ENCODE results near the gene CEP20. TPM values are rescaled to one million over a fixed set of nuclear protein-coding genes. Genes with fewer than 3 reads are reported as not detected.

Gene CEP20
- polyA plus RNA-seq, 1 of the 3 experiments (the other 2 are of a cell fraction), result 14.8 TPM

GRCh38 chr16:15856182-15856581 lies 32.2 kb downstream of the CEP20 start:
- no peak for DNase-seq
- CTCF ChIA-PET, result interaction anchor here (1.2 to 2.1 kb wide), 2 partner anchors 17 to 19 kb away, joined by 4 read pairs; no protein-coding TSS in a partner anchor
- H4K20me1 ChIP-seq (ENCODE audit: insufficient read depth), result no peaks in the 10 kb centered on the region
- no peak overlapping the region for H2AFZ ChIP-seq (ENCODE audit: low read depth)
- H3K4me3 ChIP-seq (ENCODE audit: low read depth in 2 of 2, low read length in 1 of 2), result no peak overlapping the region
- POLR2A ChIA-PET, result no interaction called here
- H3K27ac ChIP-seq (ENCODE audit: low read depth in 2 of 2, low read length in 1 of 2), result no peak overlapping the region
- no peak for TF ChIP-seq RXRA (IDR thresholded peaks at IDR 0.05; ENCODE audit: borderline replicate concordance, low read depth)
- TF ChIP-seq, protein P1, sequence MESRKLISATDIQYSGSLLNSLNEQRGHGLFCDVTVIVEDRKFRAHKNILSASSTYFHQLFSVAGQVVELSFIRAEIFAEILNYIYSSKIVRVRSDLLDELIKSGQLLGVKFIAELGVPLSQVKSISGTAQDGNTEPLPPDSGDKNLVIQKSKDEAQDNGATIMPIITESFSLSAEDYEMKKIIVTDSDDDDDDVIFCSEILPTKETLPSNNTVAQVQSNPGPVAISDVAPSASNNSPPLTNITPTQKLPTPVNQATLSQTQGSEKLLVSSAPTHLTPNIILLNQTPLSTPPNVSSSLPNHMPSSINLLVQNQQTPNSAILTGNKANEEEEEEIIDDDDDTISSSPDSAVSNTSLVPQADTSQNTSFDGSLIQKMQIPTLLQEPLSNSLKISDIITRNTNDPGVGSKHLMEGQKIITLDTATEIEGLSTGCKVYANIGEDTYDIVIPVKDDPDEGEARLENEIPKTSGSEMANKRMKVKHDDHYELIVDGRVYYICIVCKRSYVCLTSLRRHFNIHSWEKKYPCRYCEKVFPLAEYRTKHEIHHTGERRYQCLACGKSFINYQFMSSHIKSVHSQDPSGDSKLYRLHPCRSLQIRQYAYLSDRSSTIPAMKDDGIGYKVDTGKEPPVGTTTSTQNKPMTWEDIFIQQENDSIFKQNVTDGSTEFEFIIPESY (IDR thresholded peaks at IDR 0.05; ENCODE audit: borderline replicate concordance, low read depth), result no peak
- TF ChIP-seq CHD2 (IDR thresholded peaks at IDR 0.05; ENCODE audit: low read length, partially characterized antibody), result no peak
- no peak for TF ChIP-seq EP300 (IDR thresholded peaks at IDR 0.05; ENCODE audit: borderline replicate concordance in 1 of 2, low read depth in 1 of 2, low read length in 1 of 2)
- TF ChIP-seq, protein P2, sequence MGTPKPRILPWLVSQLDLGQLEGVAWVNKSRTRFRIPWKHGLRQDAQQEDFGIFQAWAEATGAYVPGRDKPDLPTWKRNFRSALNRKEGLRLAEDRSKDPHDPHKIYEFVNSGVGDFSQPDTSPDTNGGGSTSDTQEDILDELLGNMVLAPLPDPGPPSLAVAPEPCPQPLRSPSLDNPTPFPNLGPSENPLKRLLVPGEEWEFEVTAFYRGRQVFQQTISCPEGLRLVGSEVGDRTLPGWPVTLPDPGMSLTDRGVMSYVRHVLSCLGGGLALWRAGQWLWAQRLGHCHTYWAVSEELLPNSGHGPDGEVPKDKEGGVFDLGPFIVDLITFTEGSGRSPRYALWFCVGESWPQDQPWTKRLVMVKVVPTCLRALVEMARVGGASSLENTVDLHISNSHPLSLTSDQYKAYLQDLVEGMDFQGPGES (IDR thresholded peaks at IDR 0.05; ENCODE audit: low read depth, low read length), result no peak
- TF ChIP-seq MAX (IDR thresholded peaks at IDR 0.05; ENCODE audit: low read depth), result no peak
- no peak for TF ChIP-seq RAD21 (IDR thresholded peaks at IDR 0.05; ENCODE audit: low read length)
- TF ChIP-seq JUND (IDR thresholded peaks at IDR 0.05), result no peak
- no peak for TF ChIP-seq SMC3 (IDR thresholded peaks at IDR 0.05; ENCODE audit: low read depth, low read length)
- TF ChIP-seq NRF1 (IDR thresholded peaks at IDR 0.05; ENCODE audit: low read depth, low read length), result no peak
- no peak for TF ChIP-seq GATA2 (CRISPR knock-in tag; IDR thresholded peaks at IDR 0.05)
- no peak for TF ChIP-seq POLR2AphosphoS5 (IDR thresholded peaks at IDR 0.05; ENCODE audit: low read depth, low read length)
- TF ChIP-seq TAF1 (IDR thresholded peaks at IDR 0.05; ENCODE audit: borderline replicate concordance, low read depth, low read length), result no peak
- TF ChIP-seq TEAD4 (IDR thresholded peaks at IDR 0.05; ENCODE audit: borderline replicate concordance, insufficient read depth), result no peak
- no peak for TF ChIP-seq SIN3A (IDR thresholded peaks at IDR 0.05; ENCODE audit: borderline replicate concordance, low read depth, low read length)
- TF ChIP-seq MEF2A (IDR thresholded peaks at IDR 0.05; ENCODE audit: borderline replicate concordance, low read depth), result no peak
- no peak overlapping the region for H3K4me2 ChIP-seq
- H3K27me3 ChIP-seq (ENCODE audit: insufficient read depth), result peaks cover 45% of the 10 kb centered on the region
- no peaks in the 10 kb centered on the region for H3K9me3 ChIP-seq
- H3K9ac ChIP-seq, result no peak overlapping the region
- H3K9me2 ChIP-seq, result no peaks in the 10 kb centered on the region
- H3K36me3 ChIP-seq (replicated peaks in 1 of 2; ENCODE audit: control insufficient read depth in 1 of 2, insufficient read depth in 2 of 2, low read length in 1 of 2), result no peaks in the 10 kb centered on the region
- H3F3A ChIP-seq (replicated peaks; ENCODE audit: insufficient read depth), result no peaks in the 10 kb centered on the region
- peaks cover 0 to 3% of the 10 kb centered on the region in 2 experiments; a peak in 1 of 4 replicates for H3K4me1 ChIP-seq (ENCODE audit: control insufficient read depth in 1 of 2, insufficient read depth in 2 of 2, low read depth in 1 of 2, low read length in 1 of 2)
- H3K79me2 ChIP-seq (ENCODE audit: insufficient read depth), result no peaks in the 10 kb centered on the region
- WGBS (ENCODE audit: low lambda C conversion rate), result 11% methylated on average over 2 of the region's 2 CpGs

GRCh38 chr16:15855704-15856003 lies 32.7 kb downstream of the CEP20 start:
- Histone ChIP-seq H3K9me2 (no peaks in the 10 kb centered on the region), H3K36me3 (replicated peaks in 1 of 2; ENCODE audit: control insufficient read depth in 1 of 2, insufficient read depth in 2 of 2, low read length in 1 of 2) (no peaks in the 10 kb centered on the region), H3K27me3 (ENCODE audit: insufficient read depth) (peaks cover 45% of the 10 kb centered on the region), H3K4me1 (ENCODE audit: control insufficient read depth in 1 of 2, insufficient read depth in 2 of 2, low read depth in 1 of 2, low read length in 1 of 2) (peaks cover 0 to 3% of the 10 kb centered on the region in 2 experiments; a peak in 1 of 4 replicates), H3K79me2 (ENCODE audit: insufficient read depth) (no peaks in the 10 kb centered on the region), H3K27ac (ENCODE audit: low read depth in 2 of 2, low read length in 1 of 2) (no peak overlapping the region), H3K4me3 (ENCODE audit: low read depth in 2 of 2, low read length in 1 of 2) (no peak overlapping the region), H3F3A (replicated peaks; ENCODE audit: insufficient read depth) (no peaks in the 10 kb centered on the region), H4K20me1 (ENCODE audit: insufficient read depth) (no peaks in the 10 kb centered on the region), H3K9ac (no peak overlapping the region), H3K9me3 (no peaks in the 10 kb centered on the region), H2AFZ (ENCODE audit: low read depth) (no peak overlapping the region), H3K4me2 (no peak overlapping the region)
- ChIA-PET CTCF (interaction anchor here (2.1 kb wide), 1 partner anchor 17 kb away, joined by 4 read pairs; no protein-coding TSS in a partner anchor), POLR2A (no interaction called here)
- no peak for DNase-seq
- 23% methylated on average over 5 of the region's 5 CpGs for WGBS (ENCODE audit: low lambda C conversion rate)
- no peak for TF ChIP-seq MXI1 (IDR thresholded peaks at IDR 0.05; ENCODE audit: low read depth, low read length)
- TF ChIP-seq EP300 (IDR thresholded peaks at IDR 0.05; ENCODE audit: borderline replicate concordance in 1 of 2, low read depth in 1 of 2, low read length in 1 of 2), result no peak
- TF ChIP-seq, protein P2 (IDR thresholded peaks at IDR 0.05; ENCODE audit: low read depth, low read length), result no peak
- TF ChIP-seq TEAD4 (IDR thresholded peaks at IDR 0.05; ENCODE audit: borderline replicate concordance, insufficient read depth), result no peak
- TF ChIP-seq, protein P3, sequence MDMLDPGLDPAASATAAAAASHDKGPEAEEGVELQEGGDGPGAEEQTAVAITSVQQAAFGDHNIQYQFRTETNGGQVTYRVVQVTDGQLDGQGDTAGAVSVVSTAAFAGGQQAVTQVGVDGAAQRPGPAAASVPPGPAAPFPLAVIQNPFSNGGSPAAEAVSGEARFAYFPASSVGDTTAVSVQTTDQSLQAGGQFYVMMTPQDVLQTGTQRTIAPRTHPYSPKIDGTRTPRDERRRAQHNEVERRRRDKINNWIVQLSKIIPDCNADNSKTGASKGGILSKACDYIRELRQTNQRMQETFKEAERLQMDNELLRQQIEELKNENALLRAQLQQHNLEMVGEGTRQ (IDR thresholded peaks at IDR 0.05; ENCODE audit: borderline replicate concordance, low read depth, low read length), result no peak
- no peak for TF ChIP-seq GABPA (IDR thresholded peaks at IDR 0.05; ENCODE audit: low read depth)
- TF ChIP-seq TCF12 (IDR thresholded peaks at IDR 0.05), result no peak
- TF ChIP-seq POLR2AphosphoS5 (IDR thresholded peaks at IDR 0.05; ENCODE audit: low read depth, low read length), result no peak
- no peak for TF ChIP-seq RFX5 (IDR thresholded peaks at IDR 0.05; ENCODE audit: low read length)
- no peak for TF ChIP-seq MAX (IDR thresholded peaks at IDR 0.05; ENCODE audit: low read depth)
- no peak for TF ChIP-seq GATA2 (CRISPR knock-in tag; IDR thresholded peaks at IDR 0.05)
- TF ChIP-seq, protein P4, sequence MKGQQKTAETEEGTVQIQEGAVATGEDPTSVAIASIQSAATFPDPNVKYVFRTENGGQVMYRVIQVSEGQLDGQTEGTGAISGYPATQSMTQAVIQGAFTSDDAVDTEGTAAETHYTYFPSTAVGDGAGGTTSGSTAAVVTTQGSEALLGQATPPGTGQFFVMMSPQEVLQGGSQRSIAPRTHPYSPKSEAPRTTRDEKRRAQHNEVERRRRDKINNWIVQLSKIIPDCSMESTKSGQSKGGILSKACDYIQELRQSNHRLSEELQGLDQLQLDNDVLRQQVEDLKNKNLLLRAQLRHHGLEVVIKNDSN (IDR thresholded peaks at IDR 0.05; ENCODE audit: borderline replicate concordance, low read depth), result no peak
